ENCODE results near the gene TIMM22.

Gene TIMM22

GRCh38 chr17:1001640-1002411 lies 4.9 kb downstream of the TIMM22 start:
- DNase-seq (ENCODE audit: low read depth): no peak

- no peak for DNase-seq (ENCODE audit: low read depth)
These were observed 5.5 kb downstream of the TIMM22 start for GRCh38 chr17:1002412-1002753.

GRCh38 chr17:1002771-1003555 lies 6.0 kb downstream of the TIMM22 start:
- no peak for DNase-seq (ENCODE audit: low read depth)

GRCh38 chr17:1003633-1003971 lies 6.7 kb downstream of the TIMM22 start:
- no peak for DNase-seq (ENCODE audit: low read depth)

GRCh38 chr17:1003972-1004768 lies 7.2 kb downstream of the TIMM22 start:
- DNase-seq (ENCODE audit: low read depth): no peak

- DNase-seq (ENCODE audit: low read depth): no peak
These were observed 7.9 kb downstream of the TIMM22 start for GRCh38 chr17:1004769-1005295.

- no peak for DNase-seq (ENCODE audit: low read depth)
These were observed 8.5 kb downstream of the TIMM22 start for GRCh38 chr17:1005361-1005946.

GRCh38 chr17:1006054-1006453 lies 9.1 kb downstream of the TIMM22 start:
- no peak for DNase-seq (ENCODE audit: low read depth)

GRCh38 chr17:1007310-1008007 lies 10.5 kb downstream of the TIMM22 start:
- no peak for DNase-seq (ENCODE audit: low read depth)

- DNase-seq (ENCODE audit: low read depth): no peak
These were observed 11.3 kb downstream of the TIMM22 start for GRCh38 chr17:1008008-1008761.

- DNase-seq (ENCODE audit: low read depth): no peak
These were observed 12.5 kb downstream of the TIMM22 start for GRCh38 chr17:1009229-1010085.

- no peak for DNase-seq (ENCODE audit: low read depth)
These were observed 13.1 kb downstream of the TIMM22 start for GRCh38 chr17:1010086-1010450.

- DNase-seq (ENCODE audit: low read depth): no peak
These were observed 13.7 kb downstream of the TIMM22 start for GRCh38 chr17:1010586-1010985.

- DNase-seq (ENCODE audit: low read depth): no peak
These were observed 14.2 kb downstream of the TIMM22 start for GRCh38 chr17:1011138-1011537.

GRCh38 chr17:1011760-1012735 lies 15.1 kb downstream of the TIMM22 start:
- DNase-seq (ENCODE audit: low read depth): no peak

GRCh38 chr17:1012823-1013728 lies 16.1 kb downstream of the TIMM22 start:
- DNase-seq (ENCODE audit: low read depth): no peak

- DNase-seq (ENCODE audit: low read depth): no peak
These were observed 16.8 kb downstream of the TIMM22 start for GRCh38 chr17:1013729-1014090.

- no peak for DNase-seq (ENCODE audit: low read depth)
These were observed 21.6 kb downstream of the TIMM22 start for GRCh38 chr17:1018547-1018946.
